Right ventricle myocardium superior (tissue), 1 donor: ENCODE results near the gene WWOX. TPM values are rescaled to one million over a fixed set of nuclear protein-coding genes. Genes with fewer than 3 reads are reported as not detected.

Source experiments
- ATAC-seq: fragments of 200-7000 bp; cut with Tn5 transposase; one replicate; pipeline ENCODE4 v1.9.1; 2020; ENCODE audit warnings: mild to moderate bottlenecking; ENCODE audit not compliant: poor library complexity
- DNase-seq: peaks from one replicate; pipeline ENCODE4 v3.0.0-alpha.2; 2020
- intact Hi-C: fragments of 100-400 bp; cut with DNase I; formaldehyde crosslinking; loops from one replicate; pipeline ENCODE4 v1.11.2; 2022
- total RNA-seq: library from RNA; stranded (reverse); fragmentation: NEBNext Ultra II Directional; extraction: Animal tissue kit (Norgen Biotek cat#: 25700); gene quantifications from one replicate; pipeline ENCODE4 v1.2.1, GENCODE V29; 2021
- donor health status: DM: no; HTN: yes; CAD: no; lungs with severe emphysema.

Gene WWOX
- total RNA-seq, 1 donor from 2014 or later, result 11.5 TPM

GRCh38 chr16:79073566-79073965 is 974.1 kb downstream of the WWOX start:
- ATAC-seq, result no peak
- no peak for DNase-seq
- intact Hi-C loops, result no loop called here

GRCh38 chr16:79074541-79074940 is 975.1 kb downstream of the WWOX start:
- DNase-seq, result no peak
- no peak for ATAC-seq
- intact Hi-C loops, result no loop called here

GRCh38 chr16:79074951-79075350 is 975.5 kb downstream of the WWOX start:
- no peak for DNase-seq
- intact Hi-C loops, result no loop called here

GRCh38 chr16:79076047-79076767 is 976.8 kb downstream of the WWOX start:
- intact Hi-C loops, result no loop called here
- DNase-seq, result no peak
- no peak for ATAC-seq

More at GRCh38 chr16:79074951-79075350, 975.5 kb downstream of the WWOX start:
- ATAC-seq, result no peak

- no peak for DNase-seq
- ATAC-seq, result no peak
- intact Hi-C loops, result no loop called here
Measured at GRCh38 chr16:79077346-79077745, 977.9 kb downstream of the WWOX start.

DNA sequence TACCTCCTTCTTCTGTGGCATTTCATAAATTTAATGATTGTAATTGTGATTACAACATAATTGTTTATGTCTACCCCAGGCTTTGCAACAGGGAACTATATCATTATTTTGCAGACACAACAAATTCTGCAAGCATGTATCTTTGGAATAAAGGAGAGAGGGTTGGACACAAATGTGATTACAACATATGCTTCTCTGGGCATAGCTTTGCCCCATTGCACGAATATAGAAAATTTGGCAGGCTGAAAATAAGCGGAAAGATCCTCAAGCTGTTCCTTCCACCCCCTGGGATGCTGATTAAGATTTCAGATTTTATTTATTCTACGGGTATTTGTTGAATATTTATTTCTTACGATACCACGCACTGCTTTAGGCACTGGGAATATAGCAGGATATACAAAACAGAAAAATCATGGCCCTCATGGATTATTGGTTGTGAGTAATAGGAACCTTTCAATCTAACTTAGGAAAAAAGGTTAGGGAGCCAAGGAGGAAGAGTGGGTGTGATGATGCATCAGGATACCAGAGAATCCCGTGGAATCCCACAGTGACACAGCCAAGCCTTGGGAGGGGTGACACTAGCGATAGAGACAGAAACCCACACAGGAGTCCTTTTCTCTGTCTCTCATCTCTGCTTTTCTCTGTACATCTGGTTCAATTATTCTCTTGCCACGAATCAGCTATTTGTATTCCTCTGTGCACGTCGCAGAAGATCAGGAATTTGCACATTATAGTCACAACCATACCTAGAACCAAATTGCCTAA is 980.4 kb downstream of the WWOX start:
- ATAC-seq (no peak), DNase-seq (no peak)
- intact Hi-C loops, result no loop called here

DNA sequence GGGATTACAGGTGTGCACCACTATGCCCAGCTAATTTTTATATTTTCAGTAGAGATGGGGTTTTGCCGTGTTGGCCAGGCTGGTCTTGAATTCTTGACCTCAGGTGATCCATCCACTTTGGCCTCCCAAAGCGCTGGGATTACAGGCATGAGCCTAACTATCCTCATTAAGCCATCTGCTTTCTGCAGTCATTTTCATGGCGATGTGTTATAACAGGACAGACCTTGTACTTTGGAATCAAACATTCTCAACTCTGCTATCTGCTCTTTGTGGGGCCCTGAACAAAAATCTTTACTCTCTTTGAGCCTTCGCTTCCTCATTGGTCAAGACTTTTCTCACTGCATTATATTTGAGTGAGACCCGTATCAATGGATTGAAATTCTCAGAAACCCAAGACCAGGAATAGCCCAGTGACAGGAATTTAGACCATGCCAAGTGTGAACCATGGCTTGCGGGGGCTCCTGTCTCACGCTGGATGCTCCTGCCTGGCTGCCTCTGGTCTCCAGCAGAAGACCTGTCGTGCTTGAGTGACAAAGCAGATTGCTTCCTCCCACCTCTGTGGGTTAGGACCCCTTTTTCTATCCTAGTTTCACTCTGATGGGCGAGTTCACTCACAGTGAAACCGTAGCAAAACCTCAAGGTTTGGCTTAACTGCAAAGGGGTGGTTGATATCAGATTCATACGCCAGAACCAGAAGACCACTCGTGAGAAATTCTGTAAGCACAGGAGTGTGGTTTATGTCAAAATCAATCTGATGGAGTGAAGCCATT is 982.0 kb downstream of the WWOX start:
- DNase-seq (no peak), ATAC-seq (no peak)
- intact Hi-C loops, result no loop called here

GRCh38 chr16:79082970-79083369 is 983.5 kb downstream of the WWOX start:
- no peak for ATAC-seq

DNA sequence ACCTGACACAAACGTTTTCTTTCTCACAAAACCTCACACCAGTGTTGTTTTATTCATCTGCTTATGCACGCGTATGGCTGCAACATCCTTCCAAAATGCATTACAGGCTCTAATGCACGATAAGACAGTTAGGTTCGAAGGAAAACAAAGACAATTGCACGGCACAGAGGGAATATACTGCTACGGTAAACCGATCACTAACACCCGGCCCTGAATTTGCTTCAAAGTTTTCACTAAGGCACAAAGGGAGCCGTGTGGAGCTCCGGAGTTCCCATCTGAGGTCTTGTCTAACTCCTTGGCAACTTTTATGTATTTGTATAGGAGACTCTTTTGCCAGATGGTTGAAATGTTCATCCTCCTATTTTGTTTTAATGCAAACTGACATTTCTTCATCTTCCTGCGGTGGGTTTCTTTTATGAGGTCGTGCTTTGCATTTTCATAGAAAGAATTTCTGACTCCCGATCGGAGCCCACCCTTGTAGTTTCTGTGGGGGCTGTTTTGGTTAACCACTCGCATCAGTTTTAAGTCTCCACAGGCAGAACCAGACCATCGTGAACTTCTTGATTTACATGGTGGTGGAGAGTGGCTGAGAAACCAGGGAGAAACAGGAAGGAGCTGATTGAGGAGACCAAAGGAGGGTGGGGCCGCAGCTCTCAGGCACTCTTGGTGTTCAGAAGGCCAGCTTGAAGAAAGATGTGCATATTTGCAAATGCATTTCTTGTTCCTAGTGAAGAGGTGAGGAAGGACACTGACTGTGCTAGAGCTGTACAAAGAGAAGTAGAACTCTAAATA is 984.2 kb downstream of the WWOX start:
- DNase-seq (no peak), ATAC-seq (no peak)
- intact Hi-C loops, result no loop called here

More at GRCh38 chr16:79082970-79083369, 983.5 kb downstream of the WWOX start:
- no peak for DNase-seq
- intact Hi-C loops, result no loop called here

DNA sequence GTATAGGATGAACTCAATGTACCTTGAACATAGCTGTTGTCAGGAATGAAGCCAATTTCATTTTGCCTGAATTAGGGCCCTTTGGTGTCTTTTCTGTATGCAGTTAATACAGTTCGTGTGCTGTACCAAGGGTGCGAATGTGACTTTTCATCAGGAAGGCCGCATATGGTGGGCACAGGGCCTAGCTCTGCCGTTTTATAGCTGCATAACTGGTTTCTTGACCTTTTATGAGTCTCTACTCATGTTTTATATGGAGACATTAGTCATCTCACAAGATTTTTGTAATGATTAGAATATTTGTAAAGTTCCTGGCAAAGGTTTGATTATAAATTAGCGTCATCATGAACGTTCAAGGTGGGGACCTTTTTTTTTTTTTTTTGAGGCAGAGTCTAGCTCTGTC is 989.5 kb downstream of the WWOX start:
- no peak for DNase-seq
- ATAC-seq, result no peak
- intact Hi-C loops, result no loop called here

GRCh38 chr16:79089735-79090284 is 990.4 kb downstream of the WWOX start:
- ATAC-seq, result peak; percentile 79
- intact Hi-C loops, result no loop called here

DNA sequence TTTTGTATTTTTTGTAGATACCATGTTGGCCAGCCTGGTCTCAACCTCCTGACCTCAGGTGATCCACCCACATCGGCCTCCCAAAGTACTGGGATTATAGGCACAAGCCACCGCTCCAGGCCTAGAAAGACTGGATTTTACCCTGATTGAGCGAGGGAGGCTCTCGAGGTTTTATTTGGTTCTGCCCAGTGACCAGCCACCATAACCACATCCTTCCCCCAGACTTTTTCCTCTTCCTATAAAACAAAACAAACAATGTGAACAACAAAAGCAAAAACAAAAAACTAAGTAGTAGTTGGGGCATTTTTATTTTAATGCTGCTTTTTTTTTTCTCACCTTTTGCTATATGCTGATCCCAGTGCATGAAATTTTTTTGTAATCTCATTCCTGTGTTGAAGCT is 991.5 kb downstream of the WWOX start:
- intact Hi-C loops, result no loop called here
- ATAC-seq, result no peak

More at GRCh38 chr16:79089735-79090284, 990.4 kb downstream of the WWOX start:
- no peak for DNase-seq

GRCh38 chr16:79092846-79093245 is 993.4 kb downstream of the WWOX start:
- DNase-seq, result no peak
- ATAC-seq, result no peak
- intact Hi-C loops, result no loop called here

More for the DNA sequence above, 991.5 kb downstream of the WWOX start:
- no peak for DNase-seq

DNA sequence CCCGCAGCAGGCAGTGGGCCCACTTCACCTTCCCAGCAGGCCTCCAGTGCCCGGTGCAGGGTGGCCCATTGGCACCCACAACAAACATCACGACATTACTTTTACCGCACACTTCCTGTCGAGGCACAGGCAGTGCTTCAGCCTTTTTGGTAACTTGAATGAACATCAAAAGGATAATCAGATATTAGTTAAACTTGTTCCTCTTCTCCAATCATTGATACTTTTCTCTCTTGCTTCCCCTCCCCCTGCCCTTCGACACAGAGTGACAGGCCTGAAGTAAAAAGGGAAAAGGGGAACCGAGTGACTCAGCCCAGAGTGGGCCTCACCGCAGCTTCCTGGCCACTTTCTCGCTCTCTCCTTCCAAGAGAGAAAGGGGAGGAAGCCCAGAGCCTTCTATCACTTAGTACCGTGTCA is 994.1 kb downstream of the WWOX start:
- peak; percentile 57 for ATAC-seq
- DNase-seq, result peak; percentile 50
- intact Hi-C loops, result no loop called here

DNA sequence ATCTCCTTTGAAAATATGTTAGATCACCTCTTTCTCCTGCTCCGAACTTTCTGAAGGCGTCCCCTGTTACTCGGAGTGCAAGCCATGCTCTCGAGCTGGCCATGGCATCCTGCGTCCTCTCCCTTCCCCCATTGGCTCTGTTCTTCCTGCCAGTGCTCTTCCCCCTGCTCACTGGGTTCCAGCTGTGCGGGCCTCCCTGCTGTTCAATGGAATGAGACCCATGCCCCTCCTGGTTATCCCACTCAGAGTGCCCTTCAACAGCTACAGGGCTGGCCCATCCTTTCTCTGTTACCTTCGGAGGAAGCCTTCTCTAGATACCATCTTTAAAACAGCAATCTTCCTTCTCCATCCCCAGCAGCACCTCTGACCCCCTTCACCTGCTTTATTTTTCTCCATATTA is 996.8 kb downstream of the WWOX start:
- no peak for ATAC-seq
- intact Hi-C loops, result no loop called here
- no peak for DNase-seq

- intact Hi-C loops, result no loop called here
- ATAC-seq (no peak), DNase-seq (no peak)
Measured at GRCh38 chr16:79097166-79097565, 997.7 kb downstream of the WWOX start.

DNA sequence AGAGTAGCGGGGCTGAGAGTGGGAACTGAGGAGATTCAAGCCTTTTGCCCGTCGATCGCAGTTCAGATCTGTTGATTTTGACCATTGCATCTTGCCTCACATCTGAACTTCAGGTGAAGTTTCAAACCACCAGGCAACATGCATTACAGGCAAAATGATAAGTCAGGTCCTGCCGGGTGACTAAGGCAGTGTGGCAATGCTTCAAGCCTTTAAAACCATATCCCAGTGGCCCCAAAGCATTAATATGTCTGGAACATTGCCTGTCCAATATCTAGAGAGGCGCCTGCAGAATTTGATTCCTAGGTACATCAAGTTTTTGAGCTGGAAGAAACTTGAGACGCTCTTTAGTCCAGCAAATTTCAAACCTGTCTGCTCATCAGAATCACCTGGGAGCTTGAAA is 998.3 kb downstream of the WWOX start:
- intact Hi-C loops, result no loop called here
- ATAC-seq, result no peak
- DNase-seq, result no peak

- ATAC-seq (no peak), DNase-seq (no peak)
- intact Hi-C loops, result no loop called here
Measured at GRCh38 chr16:79098907-79099306, 999.5 kb downstream of the WWOX start.
